A204.1 (cell line): Measurements from ENCODE around the gene MAD2L1BP.

Experiments
- FAIRE-seq: peaks from 2 replicates; lab custom pipeline; 2012; peaks lifted over from hg19 to GRCh38; lab: Jason Lieb, UNC

The MAD2L1BP gene

DNA sequence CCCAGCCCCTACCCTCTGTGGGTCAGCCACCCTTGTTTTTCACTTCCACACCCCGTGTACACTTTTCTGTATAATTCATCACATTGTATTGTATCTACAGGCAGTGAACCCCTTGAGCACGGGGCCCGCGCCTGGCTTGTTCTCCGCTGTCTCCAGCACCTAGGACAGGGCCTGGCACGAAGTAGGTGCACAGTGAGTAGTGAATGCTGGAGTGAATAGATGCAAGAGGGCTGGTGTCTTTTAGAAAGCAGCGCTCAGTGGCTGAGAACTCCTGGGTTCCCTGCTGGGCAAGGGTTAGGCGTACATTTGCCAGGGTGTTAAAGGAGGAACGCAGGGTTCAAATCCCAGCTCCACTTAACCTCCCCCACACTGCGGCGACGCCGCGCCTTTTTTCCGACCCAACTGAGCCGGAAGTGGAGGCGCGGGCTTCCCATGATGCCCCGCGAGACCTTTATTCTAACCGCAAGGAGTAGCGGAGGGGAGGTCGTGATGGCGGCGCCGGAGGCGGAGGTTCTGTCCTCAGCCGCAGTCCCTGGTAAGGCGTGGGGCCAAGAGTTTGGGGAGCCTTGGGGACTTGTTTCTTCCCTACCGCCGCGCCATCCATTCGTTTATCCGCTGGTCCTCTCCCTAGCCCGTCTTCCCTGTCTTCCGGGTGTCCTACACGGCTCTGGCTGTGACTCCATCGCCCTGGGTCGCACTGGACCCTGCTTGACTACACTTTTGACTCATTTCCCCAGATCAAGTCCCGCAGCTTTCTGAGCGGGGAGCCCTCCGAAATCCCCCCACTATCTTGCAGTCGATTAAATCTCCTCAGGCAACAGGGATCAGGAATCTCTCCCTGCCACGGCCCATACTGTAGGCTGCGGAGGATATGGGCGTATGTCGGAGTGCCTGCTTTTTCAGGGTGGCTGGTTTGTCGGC lies at the start of gene MAD2L1BP:
Gene MAD2L1BP (plus strand): TSS at position 454 of the 921 bp plus-strand sequence. CDS start 36 bp downstream, at position 490.
- FAIRE-seq = no peak

DNA sequence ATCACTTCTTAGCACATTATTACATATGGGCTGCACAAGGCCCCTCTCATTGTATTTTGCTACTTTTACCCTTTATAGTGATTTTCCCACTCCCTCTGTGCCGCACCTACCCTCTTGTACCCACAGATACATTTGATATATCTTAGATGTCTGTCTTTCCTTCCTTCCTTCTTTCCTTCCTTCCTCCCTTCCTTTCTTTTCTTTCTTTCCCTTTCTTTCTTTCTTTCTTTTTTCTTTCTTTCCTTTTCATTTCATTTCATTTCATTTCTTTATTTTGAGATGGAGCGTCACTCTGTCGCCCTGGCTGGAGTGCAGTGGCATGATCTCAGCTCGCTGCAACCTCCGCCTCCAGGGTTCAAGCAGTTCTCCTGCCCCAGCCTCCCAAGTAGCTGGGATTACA lies 47.4 kb upstream of the MAD2L1BP start:
- no peak for FAIRE-seq

- FAIRE-seq = peak; percentile 14
These were observed 46.1 kb upstream of the MAD2L1BP start for GRCh38 chr6:43589564-43589963.

GRCh38 chr6:43593938-43594337 lies 41.7 kb upstream of the MAD2L1BP start:
- no peak for FAIRE-seq

DNA sequence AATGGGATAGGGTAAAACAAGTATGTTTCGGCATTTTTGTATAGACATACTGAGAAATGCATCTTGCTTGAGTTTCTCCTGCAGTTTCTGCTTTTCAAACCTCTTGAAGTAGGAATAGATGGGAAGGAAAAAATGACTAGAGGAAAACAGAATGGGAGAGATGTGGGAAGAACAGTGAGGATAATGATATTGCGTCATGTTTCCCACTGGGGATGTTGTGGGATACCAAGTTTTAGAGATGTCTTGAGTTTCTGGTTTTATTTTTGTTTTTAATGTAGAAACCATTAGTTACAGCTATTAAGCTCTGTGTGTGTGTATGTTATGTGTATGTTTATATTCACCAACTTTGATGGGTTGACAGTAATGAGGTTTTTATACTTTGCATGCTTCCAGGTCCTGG lies 35.0 kb upstream of the MAD2L1BP start:
- FAIRE-seq = no peak

- no peak for FAIRE-seq
These were observed 31.5 kb upstream of the MAD2L1BP start for GRCh38 chr6:43604174-43604573.

- FAIRE-seq = no peak
These were observed 29.6 kb upstream of the MAD2L1BP start for GRCh38 chr6:43606019-43606418.

- FAIRE-seq = peak; percentile 52
These were observed 27.3 kb upstream of the MAD2L1BP start for GRCh38 chr6:43608310-43608763.

- FAIRE-seq = no peak
These were observed 26.8 kb upstream of the MAD2L1BP start for GRCh38 chr6:43608807-43609206.

- FAIRE-seq = no peak
These were observed 26.2 kb upstream of the MAD2L1BP start for GRCh38 chr6:43609402-43609801.

- no peak for FAIRE-seq
These were observed 25.2 kb upstream of the MAD2L1BP start for GRCh38 chr6:43610431-43610830.

DNA sequence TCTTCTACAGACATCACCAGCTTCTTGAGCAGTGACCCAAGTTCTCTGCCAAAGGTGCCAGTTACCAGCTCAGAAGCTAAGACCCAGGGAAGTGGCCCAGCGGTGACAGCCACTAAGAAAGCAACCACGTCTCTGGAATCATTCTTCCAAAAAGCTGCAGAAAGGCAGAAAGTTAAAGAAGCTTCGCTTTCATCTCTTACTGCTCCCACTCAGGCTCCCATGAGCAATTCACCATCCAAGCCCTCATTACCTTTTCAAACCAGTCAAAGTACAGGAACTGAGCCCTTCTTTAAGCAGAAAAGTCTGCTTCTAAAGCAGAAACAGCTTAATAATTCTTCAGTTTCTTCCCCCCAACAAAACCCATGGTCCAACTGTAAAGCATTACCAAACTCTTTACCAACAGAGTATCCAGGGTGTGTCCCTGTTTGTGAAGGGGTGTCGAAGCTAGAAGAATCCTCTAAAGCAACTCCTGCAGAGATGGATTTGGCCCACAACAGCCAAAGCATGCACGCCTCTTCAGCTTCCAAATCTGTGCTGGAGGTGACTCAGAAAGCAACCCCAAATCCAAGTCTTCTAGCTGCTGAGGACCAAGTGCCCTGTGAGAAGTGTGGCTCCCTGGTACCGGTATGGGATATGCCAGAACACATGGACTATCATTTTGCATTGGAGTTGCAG lies 21.8 kb upstream of the MAD2L1BP start:
- no peak for FAIRE-seq

- FAIRE-seq = no peak
These were observed 21.3 kb upstream of the MAD2L1BP start for GRCh38 chr6:43614396-43614730.

DNA sequence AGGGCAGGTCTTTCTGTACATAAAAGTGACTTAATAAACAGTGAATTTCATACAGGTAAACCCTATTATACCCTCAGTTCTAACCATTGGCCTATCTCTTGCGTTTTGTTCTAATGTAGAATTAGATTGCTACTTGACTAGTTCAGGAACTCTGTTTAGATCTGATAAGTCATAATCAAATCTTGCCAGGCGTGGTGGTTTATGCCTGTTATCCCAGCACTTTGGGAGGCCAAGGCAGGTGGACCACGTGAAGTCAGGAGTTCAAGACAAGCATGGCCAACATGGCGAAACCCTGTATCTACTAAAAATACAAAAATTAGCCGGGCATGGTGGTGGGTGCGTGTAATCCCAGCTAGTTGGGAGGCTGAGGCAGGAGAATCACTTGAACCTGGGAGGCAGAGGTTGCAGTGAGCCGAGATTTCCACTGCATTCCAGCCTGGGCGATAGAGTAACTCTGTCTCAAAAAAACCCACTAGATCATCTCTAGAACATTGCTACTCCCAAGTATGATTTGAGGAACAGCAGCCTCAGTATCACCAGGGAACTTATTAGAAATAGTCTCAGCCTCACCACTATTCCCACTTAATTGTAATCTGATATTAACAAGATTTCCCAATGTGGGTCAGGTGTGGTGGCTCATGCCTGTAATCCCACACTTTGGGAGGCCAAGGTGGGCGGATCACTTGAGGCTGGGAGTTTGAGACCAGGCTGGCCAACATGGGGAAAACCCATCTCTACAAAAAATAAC lies 18.7 kb upstream of the MAD2L1BP start:
- FAIRE-seq = no peak

- FAIRE-seq = no peak
These were observed 14.4 kb upstream of the MAD2L1BP start for GRCh38 chr6:43621078-43621835.

DNA sequence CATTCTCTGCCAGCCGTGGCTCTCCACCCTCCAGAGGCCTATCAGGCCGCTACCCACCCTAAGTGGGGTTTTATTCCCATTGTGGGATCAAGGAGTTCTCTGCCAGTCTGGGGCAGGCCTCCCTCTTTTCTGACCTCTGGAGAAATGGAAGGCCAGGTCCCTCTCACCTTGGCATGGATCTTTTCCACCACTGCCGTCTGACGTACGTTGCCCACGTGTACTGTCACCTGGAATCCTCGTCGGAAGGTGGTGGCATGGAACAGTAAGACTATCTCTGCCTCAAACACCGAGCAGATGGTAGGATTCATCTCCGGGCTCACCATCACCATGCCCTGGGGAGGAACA lies 13.8 kb upstream of the MAD2L1BP start:
- no peak for FAIRE-seq

DNA sequence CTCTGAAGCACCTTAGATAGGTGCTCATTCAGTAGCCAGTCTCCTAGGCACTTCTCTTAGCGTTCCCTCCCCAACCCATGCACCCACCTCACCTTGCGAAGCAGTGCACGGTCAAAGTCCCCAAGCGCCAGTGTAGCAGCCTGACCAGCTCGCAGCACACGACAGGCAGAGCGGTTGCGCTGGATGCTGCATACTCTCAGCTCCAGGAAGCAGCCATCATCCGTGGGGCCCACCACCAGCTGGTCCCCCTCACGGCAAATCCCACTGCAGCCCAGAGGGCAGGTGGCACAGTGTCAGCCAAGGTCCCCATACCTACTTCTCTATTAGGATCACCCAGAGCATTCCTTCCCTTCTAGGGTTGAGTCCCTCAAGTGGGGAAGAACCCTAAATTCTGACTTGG lies 13.1 kb upstream of the MAD2L1BP start:
- no peak for FAIRE-seq

DNA sequence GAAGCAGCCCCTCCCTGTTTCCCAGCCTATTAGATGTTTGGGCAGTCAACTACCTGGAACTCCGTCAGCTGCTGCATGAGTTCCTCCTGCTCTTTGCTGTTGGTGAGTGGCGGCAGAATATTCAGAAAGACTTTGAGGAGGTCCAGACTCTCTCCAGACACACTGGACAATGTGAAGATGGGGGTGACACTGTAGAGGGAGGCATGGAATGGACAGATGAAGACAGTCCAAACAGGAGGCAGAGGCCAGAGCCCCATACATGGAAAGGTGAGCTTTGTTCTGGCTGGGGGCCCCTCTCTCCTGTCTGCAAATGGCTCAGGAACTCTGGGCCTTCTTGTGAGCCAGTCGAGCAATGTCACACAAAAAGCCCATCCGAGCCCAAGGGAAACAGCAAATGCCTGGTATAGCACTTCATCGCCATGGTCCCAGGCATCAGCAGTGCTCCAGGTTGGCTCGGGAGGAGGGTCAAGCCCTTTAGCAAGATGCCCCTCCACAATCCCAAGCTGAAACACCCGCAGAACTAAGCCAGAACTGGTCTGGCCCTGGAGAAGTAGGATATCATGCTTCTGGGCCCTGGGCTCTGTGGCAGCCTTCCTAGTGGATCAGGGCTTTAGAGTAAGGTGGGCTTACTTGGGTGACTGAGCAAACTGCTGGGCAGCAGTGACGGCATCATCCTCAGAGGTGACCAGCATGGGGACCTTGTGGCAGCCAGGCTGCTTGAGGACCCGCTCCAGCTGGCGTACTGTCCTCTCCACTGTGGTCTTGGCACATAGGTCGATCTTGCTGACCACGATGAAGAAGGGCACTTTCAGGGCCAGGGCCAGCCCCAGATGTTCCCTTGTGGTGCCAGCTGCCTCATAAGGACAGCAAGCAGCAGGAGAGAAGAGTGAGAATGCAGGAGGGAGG lies 11.5 kb upstream of the MAD2L1BP start:
- no peak for FAIRE-seq

GRCh38 chr6:43624786-43625288 lies 10.8 kb upstream of the MAD2L1BP start:
- FAIRE-seq = no peak

GRCh38 chr6:43625393-43625992 lies 10.1 kb upstream of the MAD2L1BP start:
- no peak for FAIRE-seq
